ENCODE measurements around the gene UTP25. TPM values are rescaled to one million over a fixed set of nuclear protein-coding genes. Genes with fewer than 3 reads are reported as not detected.

UTP25 gene
- polyA plus RNA-seq, 1 donor from 2014 or later: 6.1 TPM

- Histone ChIP-seq H2AFZ (ENCODE audit: low read depth, low read length) (no peak within 1 kb of the TSS), H3K9ac (ENCODE audit: low read length) (no peak within 1 kb of the TSS), H3K4me2 (ENCODE audit: low read length) (no peak within 1 kb of the TSS), H3K9me3 (ENCODE audit: low read length) (no peaks in the 10 kb centered on the region), H3K4me3 (ENCODE audit: low read length) (peak within 1 kb of the TSS; percentile 60), H3K27ac (ENCODE audit: low read length) (no peak within 1 kb of the TSS), H3K79me2 (replicated peaks; ENCODE audit: insufficient read depth, low read length) (no peaks in the 10 kb centered on the region), H3K9me2 (ENCODE audit: insufficient read depth, low read length) (no peaks in the 10 kb centered on the region), H3K27me3 (ENCODE audit: insufficient read depth, low read depth, low read length) (peaks cover 31% of the 10 kb centered on the region), H4K20me1 (ENCODE audit: insufficient read depth) (no peaks in the 10 kb centered on the region), H3K36me3 (ENCODE audit: insufficient read depth, low read length) (no peaks in the 10 kb centered on the region), H3F3A (ENCODE audit: insufficient read depth, low read length, poor library complexity, severe bottlenecking) (no peaks in the 10 kb centered on the region)
- TF ChIP-seq EP300 (conservative IDR thresholded peaks at IDR 0.05; ENCODE audit: poor library complexity, severe bottlenecking): no peak
- no peak for TF ChIP-seq RAD21 (conservative IDR thresholded peaks at IDR 0.05)
- TF ChIP-seq REST (IDR thresholded peaks at IDR 0.05; ENCODE audit: borderline replicate concordance): no peak
- TF ChIP-seq TAF1 (IDR thresholded peaks at IDR 0.05; ENCODE audit: low read depth): no peak
- TF ChIP-seq CTCF (IDR thresholded peaks at IDR 0.05; ENCODE audit: poor library complexity, severe bottlenecking): no peak
Observed at GRCh38 chr1:209805875-209806760, 21.7 kb upstream of the UTP25 start, which contains the start of gene IRF6. Gene IRF6 (minus strand): TSS chr1:209806142. CDS start chr1:209801413, 4,729 bp downstream.

- Histone ChIP-seq H3K79me2 (replicated peaks; ENCODE audit: insufficient read depth, low read length) (no peaks in the 10 kb centered on the region), H3K9me2 (ENCODE audit: insufficient read depth, low read length) (no peaks in the 10 kb centered on the region), H3K4me3 (ENCODE audit: low read length) (no peak overlapping the region), H3K9ac (ENCODE audit: low read length) (no peak overlapping the region), H2AFZ (ENCODE audit: low read depth, low read length) (no peak overlapping the region), H4K20me1 (ENCODE audit: insufficient read depth) (no peaks in the 10 kb centered on the region), H3K36me3 (ENCODE audit: insufficient read depth, low read length) (no peaks in the 10 kb centered on the region), H3F3A (ENCODE audit: insufficient read depth, low read length, poor library complexity, severe bottlenecking) (no peaks in the 10 kb centered on the region), H3K9me3 (ENCODE audit: low read length) (no peaks in the 10 kb centered on the region), H3K4me2 (ENCODE audit: low read length) (no peak overlapping the region), H3K27me3 (ENCODE audit: insufficient read depth, low read depth, low read length) (peaks cover 31% of the 10 kb centered on the region), H3K27ac (ENCODE audit: low read length) (no peak overlapping the region)
- TF ChIP-seq SMC3 (conservative IDR thresholded peaks at IDR 0.05; ENCODE audit: poor library complexity) (no peak), POLR2AphosphoS5 (IDR thresholded peaks at IDR 0.05) (no peak), TAF1 (IDR thresholded peaks at IDR 0.05; ENCODE audit: low read depth) (no peak), EZH2 (IDR thresholded peaks at IDR 0.05; ENCODE audit: borderline replicate concordance, insufficient read depth, low read length, poor library complexity, severe bottlenecking) (no peak), EP300 (conservative IDR thresholded peaks at IDR 0.05; ENCODE audit: poor library complexity, severe bottlenecking) (no peak), CTCF (IDR thresholded peaks at IDR 0.05; ENCODE audit: poor library complexity, severe bottlenecking) (no peak), RAD21 (conservative IDR thresholded peaks at IDR 0.05) (no peak), MXI1 (conservative IDR thresholded peaks at IDR 0.05; ENCODE audit: poor library complexity, severe bottlenecking) (no peak), REST (IDR thresholded peaks at IDR 0.05; ENCODE audit: borderline replicate concordance) (no peak)
Observed at GRCh38 chr1:209807509-209807908, 20.3 kb upstream of the UTP25 start.
